NCI-H2107 treated with DMSO at 0.1 percent for 48 hours (cell line): ENCODE data around the gene LYST.
"Not testable (repeated sequence)": the region's sequence is repeated elsewhere in the genome, so short reads cannot be mapped to it uniquely, and the experiment has no call there.

Experiments
- DNase-seq: peaks from one replicate; lab custom pipeline; 2025; ENCODE audit not compliant: unreplicated experiment; lab: John Stamatoyannopoulos, UW

LYST gene

GRCh38 chr1:235670157-235670776, 196.4 kb downstream of the LYST start:
- DNase-seq, result no peak

- DNase-seq, result no peak
Observed at GRCh38 chr1:235669277-235669676, 197.4 kb downstream of the LYST start.

DNA sequence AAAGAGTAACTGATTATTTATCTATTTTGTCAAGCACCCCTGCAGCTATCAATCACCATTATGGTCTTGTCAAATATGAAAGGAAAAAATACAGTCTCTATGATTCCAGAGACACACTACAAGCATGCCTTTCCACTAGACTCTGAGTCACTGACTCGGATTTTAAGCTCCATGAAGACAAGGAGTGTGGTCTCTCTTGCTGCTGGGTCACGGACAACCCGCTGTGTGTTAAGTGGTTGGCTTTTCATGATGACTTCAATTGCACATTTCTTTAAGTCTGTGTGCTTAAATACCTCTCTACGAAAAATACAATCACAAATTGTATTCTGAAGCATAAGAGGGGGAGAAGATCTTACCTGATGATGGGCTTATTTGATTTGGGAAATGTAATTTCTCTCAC, 203.1 kb downstream of the LYST start:
- no peak for DNase-seq

DNA sequence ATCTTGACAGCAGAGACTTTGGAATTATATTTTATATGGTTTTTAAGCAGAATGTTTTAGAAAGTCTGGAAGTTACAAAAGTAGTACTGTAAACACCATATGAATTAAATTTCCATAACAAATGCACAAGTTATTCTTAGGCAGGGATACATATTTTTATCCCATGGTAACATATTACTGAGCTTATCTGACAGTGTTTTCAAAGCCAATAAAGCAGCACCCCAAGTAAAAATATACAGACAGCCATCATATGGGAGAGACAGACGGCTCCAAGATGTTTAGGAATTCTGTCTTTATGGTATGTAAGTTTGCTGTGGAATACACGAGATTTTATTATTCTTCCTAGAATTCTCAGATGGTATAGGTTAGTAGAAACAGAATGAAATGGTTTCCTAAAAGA, 205.1 kb downstream of the LYST start:
- DNase-seq, result no peak

DNA sequence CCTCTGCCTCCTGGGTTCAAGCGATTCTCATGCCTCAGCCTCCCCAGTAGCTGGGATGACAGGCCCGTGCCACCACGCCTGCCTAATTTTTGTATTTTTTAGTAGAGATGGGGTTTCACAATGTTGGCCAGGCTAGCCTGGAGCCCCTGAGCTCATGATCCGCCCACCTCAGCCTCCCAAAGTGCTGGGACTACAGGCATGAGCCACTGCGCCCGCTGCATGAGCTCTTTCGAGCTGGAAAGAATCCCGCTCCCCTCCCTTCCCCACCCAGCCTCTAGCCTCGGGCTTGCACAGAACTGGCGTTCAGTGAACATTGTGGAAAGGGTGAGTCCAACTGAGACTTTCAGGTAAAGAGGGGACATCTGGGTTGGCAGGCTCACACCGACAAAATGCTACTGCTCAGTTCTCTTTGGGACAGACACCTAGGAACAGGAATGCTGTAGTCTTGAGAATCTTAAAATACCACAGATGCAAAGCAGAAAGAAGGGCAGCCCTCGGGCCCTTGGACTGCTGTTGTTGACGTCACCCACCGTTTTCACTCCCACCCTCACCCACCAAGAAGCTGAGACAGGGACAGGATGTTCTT, 207.4 kb downstream of the LYST start:
- no peak for DNase-seq

DNA sequence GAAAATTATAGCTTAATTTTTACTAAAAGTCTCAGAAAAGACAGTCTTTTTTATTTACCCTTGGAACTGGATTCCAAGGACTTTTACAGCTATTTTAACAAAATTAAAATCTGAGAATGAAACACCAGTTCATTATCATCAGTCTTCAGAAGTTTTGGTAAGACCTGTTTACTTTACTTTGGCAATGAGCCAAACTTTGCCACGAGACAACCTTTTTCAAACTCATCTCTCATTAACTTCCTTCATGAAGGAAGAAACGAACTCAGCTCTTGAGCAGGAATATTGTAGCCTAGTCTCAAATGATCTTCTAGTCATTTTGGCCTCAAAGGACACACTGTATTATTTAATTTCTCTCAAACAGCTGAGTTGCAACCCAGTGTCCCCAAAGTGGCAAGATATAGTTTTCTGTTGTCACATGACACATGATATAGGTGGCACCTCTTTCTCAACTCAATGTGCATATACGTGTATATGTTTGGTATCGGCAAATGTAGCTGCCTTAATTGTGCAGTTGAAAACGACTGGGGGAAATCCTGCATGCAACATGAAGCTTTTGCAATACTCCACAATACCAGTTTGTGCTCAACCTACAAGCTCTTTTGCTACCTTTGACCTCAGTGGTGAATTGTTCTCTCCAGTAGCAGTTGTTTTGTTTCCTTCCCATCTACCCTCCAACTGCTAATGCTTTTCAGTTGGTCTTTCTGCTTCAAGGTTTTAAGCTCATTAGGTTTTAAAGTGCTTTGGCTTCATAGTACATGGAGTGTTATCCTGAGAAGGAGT, 208.8 kb downstream of the LYST start:
- no peak for DNase-seq

DNA sequence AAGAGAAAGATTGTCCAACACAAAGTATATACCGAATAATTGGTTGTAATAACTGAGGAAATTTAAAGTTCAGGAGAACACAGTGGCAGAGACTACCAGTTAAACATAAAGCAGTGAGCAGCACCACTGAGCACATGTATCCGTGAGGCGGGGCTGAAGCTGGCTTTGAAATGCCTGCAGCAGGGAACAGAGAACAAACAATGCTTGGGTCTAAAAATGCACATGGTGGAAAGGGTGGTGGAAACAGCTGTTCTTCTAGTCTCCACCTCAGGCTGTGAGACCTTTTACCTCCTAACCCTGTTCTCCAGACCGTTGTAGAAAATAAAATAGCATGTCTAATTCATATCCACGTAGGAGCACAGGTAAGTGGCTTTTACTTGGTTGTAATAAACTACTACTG, 209.4 kb downstream of the LYST start:
- no peak for DNase-seq

DNA sequence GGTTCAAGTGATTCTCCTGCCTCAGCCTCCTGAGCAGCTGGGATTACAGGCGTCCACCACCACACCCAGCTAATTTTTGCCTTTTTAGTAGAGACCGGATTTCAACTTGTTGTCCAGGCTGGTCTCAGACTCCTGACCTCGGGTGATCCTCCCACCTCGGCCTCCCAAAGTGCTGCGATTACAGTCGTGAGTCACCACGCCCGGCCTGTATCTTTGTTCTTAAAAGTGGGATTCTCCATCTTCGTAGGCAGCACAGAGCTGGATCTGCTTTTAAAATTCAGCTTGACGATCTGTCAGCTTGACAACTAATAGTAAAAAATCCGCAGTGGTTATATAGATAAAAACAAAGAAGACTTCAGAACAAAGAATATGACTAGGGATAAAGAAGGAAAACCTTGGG, 214.3 kb downstream of the LYST start:
- no peak for DNase-seq

DNA sequence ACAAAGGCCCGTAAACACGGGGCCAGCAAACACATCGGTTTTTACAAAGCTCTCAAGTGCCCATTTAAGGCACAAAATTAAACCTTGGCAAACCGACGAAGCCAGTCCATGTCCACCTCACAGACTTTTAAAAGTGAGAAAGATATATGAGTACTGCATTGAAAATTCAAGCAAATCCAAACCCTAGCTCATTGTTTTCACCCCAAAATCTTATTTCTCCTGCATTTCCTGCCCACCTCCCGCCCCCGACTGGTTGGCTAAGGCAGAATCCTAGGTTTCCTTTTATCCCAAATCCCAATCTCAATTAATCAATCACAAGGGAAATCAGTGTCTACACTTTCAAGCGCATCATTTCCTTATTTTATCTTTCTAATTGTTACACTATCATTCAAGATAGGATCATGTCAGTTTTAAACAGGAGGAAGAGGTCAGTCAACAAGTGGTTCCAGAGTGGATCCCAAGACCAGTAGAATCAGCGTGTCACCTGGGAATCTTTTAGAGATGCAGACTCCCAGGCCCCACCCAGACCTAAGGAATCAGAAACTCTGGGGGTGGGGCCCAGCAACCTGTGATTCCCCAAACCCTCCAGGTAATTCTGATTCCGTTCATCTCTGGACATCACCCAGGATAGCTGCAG, 215.4 kb downstream of the LYST start:
- DNase-seq, result no peak

- no peak for DNase-seq
Observed at GRCh38 chr1:235650341-235651169, 216.2 kb downstream of the LYST start.

- no peak for DNase-seq
Observed at GRCh38 chr1:235649368-235650163, 217.1 kb downstream of the LYST start, which contains the start of gene GNG4. Gene GNG4 (minus strand): TSS chr1:235649784. CDS start chr1:235583838, 65,946 bp downstream.

- DNase-seq, result no peak
Observed at GRCh38 chr1:235648954-235649367, 217.7 kb downstream of the LYST start.

DNA sequence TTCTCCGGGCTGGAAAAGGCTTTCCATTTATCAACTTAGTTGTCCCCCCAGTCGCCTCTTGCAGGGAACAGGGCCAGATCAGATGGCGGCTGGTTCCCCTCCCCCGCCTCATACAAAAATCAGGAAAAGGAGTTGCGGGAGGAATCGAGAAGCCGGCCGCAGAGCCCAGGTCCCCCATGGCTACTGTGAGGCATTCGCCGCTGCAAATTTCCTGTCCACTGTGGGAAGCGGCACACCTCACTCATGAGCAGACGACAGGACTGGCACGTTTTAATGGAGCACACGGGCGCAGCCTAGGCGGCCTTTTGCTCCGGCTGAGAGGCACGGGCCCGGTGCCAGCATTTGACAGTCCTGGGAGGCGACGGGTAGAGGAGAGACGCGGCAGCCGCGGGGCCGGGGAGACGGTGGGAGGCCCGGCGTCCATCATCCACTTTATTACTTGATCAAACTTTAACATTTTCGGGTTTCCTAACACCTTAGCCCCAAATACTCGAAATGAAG, 218.2 kb downstream of the LYST start:
- DNase-seq, result peak; percentile 71

- DNase-seq, result not testable (repeated sequence)
Observed at GRCh38 chr1:235647537-235647936, 219.2 kb downstream of the LYST start.

- no peak for DNase-seq
Observed at GRCh38 chr1:235646463-235646862, 220.2 kb downstream of the LYST start.

DNA sequence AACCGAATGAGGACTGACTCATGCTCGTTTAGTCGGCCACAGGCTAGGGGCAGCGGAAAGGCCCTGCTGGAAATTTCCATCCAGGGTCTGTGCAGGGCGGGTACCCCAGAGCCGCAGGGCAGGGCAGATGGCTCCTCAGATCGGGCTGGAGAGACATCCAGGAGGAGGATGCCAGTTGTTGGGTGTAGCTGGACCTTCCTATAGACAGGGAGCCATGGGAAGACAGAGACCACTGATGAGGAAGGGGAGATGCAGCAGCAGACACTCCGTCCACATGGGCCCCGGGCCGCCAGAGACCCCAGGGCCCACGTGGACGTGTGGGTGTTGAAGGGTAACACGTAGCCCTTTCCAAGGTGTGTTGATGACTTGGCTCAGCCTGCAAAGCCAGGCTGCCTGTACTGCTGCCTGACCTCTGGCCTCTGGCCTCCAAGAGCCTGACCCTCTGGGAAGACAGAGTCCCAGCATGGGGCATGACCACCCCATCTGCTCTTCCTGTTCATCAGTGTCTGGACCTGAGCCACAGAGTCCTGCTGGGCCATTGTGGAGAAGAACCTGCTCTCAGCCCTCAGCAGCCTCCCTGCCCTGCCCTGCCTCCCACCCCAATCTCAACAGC, 221.9 kb downstream of the LYST start:
- DNase-seq, result no peak

- DNase-seq, result no peak
Observed at GRCh38 chr1:235643837-235644692, 222.6 kb downstream of the LYST start.

DNA sequence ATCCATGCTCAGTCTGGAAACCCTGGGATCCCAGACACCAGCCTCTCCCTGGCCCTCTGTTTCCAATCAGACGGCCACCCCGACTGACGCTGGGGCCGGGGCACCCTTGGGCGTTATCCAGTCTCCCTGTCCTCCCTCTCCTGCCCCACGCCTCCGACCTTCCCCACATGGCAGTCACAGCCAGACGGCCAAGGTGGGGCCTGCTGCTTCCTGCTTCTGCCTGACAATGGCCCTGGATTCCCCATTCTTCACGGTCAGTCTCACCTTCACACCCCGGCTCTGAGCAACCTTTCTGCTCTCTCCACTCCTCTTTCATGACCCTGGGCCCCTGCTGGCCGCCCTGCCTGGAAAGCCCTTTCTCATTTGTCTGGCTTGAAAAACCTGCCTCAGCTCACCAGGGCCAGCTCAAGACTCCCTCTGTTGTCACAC, 223.7 kb downstream of the LYST start:
- DNase-seq, result no peak
